GM12891 (cell line): Measurements from ENCODE around the gene FARP1.

ENCODE experiments used
- PAX5 ChIP-seq: IDR thresholded peaks from 2 replicates; pipeline ENCODE4 v1.6.1; 2011; ENCODE audit warnings: low read length, moderate library complexity, mild to moderate bottlenecking; ENCODE audit not compliant: insufficient read depth, severe bottlenecking
- POLR2A ChIP-seq: IDR thresholded peaks from 2 replicates; pipeline ENCODE4 v1.6.1; 2011; ENCODE audit warnings: low read depth, low read length, control low read depth
- POLR2AphosphoS5 ChIP-seq: IDR thresholded peaks from 2 replicates; pipeline ENCODE4 v1.6.1; 2011; ENCODE audit warnings: low read depth, low read length, control low read depth
- POU2F2 ChIP-seq: IDR thresholded peaks from 2 replicates; pipeline ENCODE4 v1.6.1; 2011; ENCODE audit warnings: low read depth, mild to moderate bottlenecking, control low read depth, low read length, moderate library complexity
- SPI1 ChIP-seq: IDR thresholded peaks from 2 replicates; pipeline ENCODE4 v1.6.1; 2011; ENCODE audit warnings: low read depth, low read length, control low read depth
- TAF1 ChIP-seq: IDR thresholded peaks from 2 replicates; pipeline ENCODE4 v1.6.1; 2011; ENCODE audit warnings: low read depth, low read length, control low read depth

DNA sequence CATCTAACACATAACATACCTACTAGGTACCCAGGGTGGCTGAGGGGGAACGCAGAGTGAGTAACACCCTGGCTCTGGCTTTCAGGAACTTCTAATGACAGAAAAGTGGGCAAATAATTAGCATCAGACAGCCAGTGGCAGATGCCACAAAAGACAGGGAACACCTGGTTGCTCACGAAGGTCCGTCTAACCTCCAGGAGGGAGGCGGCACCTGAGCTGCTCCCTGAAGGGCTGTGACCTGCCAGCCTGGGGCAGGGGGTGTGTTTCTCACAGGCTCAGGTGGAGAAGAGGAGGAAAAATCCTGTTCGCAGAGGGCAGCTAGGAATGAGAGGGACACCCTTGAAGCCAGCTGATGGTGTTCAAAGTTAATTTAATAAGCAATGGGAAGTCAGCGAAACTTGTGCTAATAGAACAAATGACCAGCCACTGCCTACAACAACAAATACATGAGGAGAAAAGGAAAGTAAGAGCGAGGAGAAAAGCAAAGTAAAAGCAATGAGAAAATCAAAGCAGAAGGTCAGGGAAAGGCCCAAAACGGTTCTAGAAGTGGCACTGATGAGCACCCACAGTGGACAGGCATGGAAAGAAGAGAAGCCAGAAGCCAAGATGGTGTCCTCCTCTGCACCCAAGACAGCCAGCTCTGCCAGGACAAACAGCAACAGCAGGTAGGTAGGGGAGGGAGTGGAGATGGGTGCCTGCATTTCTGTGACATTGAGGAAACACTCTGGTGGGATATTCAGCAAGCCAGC lies 346.7 kb downstream of the FARP1 start:
- no peak for TF ChIP-seq TAF1
- TF ChIP-seq POLR2AphosphoS5 = no peak
- no peak for TF ChIP-seq POLR2A
- no peak for TF ChIP-seq SPI1
- TF ChIP-seq POU2F2 = no peak
- TF ChIP-seq PAX5 = no peak
